Endometrium (tissue), 2 donors: ENCODE results near the gene SAMD3.
"Not testable (repeated sequence)": the region's sequence is repeated elsewhere in the genome, so short reads cannot be mapped to it uniquely, and the experiment has no call there.

Experiments
- FAIRE-seq: peaks from 2 replicates; lab custom pipeline; 2012; peaks lifted over from hg19 to GRCh38; lab: Jason Lieb, UNC
- donor health status: control.
- donor health status: control.

Gene SAMD3, protein sequence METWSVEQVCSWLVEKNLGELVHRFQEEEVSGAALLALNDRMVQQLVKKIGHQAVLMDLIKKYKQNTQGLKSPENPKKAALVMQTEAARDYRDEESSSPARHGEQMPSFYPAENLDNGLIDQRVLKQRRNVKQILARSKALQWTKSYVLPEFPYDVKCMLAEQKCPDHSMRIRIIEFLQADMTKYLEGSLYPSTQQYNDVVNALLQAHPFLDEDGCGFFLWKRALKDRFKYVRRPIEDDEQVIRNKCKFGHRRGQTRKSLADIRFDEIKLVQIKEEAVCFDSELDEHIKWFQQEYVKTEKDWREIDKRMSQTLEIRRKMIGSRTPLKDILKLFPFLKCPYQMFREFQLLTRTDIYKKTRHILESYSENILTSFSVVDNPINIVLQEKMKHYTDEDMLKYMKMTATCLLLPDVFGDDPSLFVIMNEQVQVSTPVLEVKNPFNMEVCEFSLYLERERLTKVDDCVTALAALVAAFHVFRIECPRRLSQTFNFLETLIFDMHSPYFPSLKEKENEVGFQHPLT

DNA sequence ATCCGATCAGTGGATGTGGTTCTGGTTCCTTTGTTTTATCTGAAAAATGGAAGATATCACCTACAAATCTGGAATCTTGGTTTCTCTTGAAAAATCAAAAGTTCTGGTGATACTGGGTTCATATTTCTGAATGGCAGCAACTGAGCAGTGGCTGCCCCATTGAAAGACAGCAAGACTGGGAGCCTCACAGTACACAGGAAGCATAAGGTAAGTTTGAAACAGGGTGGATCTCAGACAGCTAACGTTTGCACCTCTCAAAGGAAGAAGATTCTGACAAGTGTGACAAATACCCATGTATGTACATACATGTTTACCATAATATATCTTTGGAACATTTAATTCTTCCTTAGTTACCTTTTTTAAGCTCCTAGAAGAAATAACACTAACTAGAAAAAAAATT is at the start of gene SAMD3:
Gene SAMD3 (minus strand): TSS at position 177 of the 400 bp plus-strand sequence. CDS start 7,678 bp downstream, outside the sequence.
- no peak for FAIRE-seq

DNA sequence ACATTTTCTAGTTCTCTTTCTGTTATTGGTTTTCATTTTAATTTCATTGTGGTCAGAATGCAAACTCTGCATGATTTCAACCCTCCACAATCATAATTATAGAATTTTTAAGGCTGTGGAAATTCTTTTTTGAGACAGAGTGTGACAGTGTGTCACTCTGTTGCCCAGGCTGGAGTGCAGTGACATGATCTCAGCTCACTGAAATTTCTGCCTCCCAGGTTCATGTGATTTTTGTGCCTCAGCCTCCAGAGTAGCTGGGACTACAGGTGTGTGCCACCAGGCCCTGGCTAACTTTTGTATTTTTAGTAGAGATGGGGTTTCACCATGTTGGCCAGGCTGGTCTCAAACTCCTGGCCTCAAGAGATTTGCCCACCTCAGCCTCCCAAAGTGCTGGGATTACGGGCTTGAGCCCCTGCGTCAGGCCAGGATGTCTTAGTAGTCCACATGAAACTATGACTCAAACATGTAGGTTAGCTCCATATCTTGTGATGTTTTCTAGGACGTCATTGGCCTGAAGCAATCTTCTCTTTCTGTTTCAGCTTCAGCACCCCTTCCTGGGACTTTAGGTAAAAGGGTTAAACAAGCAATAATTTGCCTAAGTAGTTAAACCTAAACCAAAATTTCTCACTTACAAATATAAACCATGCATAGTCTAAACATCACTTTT is 47.4 kb upstream of the SAMD3 start:
- no peak for FAIRE-seq

GRCh38 chr6:130265553-130265952 is 42.8 kb upstream of the SAMD3 start:
- FAIRE-seq, result not testable (repeated sequence)

GRCh38 chr6:130262008-130262407 is 39.3 kb upstream of the SAMD3 start:
- peak; percentile 26 for FAIRE-seq

- not testable (repeated sequence) for FAIRE-seq
Observed at GRCh38 chr6:130261558-130261957, 38.8 kb upstream of the SAMD3 start.

GRCh38 chr6:130260614-130261241 is 38.0 kb upstream of the SAMD3 start:
- FAIRE-seq, result not testable (repeated sequence)

- not testable (repeated sequence) for FAIRE-seq
Observed at GRCh38 chr6:130260050-130260462, 37.3 kb upstream of the SAMD3 start.

GRCh38 chr6:130259557-130259956 is 36.8 kb upstream of the SAMD3 start:
- no peak for FAIRE-seq

- no peak for FAIRE-seq
Observed at GRCh38 chr6:130259140-130259539, 36.4 kb upstream of the SAMD3 start.

DNA sequence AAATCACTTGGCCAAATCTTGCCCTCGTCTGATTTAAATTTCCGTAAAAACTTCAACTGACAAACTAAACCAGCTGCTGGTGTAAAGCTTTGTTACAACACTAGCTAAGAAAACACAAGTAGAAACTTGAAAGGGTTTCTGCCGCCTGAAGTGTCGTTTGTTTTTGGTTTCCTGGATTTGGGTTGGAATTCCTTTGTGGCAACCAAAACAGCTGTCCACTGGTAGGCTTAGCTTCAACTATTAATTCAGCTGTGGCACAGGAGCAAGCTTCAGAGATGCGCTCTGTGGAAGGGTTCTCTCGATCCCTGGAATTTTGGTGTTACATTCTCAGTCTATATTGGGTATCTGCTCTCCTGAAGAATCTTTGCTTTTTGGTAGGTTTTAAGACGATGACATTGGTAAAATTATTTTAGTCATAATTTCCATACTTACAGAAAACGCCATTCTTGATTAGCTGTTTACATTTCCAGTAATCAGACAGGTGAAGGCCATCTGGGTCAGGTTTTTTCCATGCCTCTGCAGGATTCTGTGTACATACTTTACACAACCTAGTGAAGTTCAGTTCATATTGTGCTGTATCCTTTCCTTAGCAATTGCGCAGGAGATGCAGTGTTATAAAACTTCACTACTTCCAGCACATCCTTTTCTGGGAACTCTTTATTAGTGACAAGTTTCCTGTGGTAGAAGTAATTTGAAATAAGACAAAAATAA is 29.9 kb upstream of the SAMD3 start:
- FAIRE-seq, result no peak

DNA sequence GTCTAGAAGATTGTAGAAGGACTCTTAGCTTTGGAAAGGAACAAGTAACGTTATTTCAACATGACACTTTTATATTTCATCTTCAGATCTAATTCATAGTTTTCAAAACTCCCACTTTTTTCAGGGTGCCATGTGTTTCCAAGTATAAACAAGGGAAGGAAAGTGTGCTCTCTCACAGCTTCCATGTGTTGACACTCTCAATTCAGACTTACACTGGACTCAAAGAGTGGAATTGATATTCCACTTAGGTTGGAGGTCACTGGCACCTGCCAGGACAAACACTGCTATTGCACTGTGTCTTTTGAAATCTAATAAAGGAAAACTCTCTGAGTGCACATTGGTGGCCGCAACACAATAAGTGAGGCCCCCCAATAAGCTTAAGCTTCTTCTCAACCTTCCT is 22.5 kb upstream of the SAMD3 start:
- no peak for FAIRE-seq

DNA sequence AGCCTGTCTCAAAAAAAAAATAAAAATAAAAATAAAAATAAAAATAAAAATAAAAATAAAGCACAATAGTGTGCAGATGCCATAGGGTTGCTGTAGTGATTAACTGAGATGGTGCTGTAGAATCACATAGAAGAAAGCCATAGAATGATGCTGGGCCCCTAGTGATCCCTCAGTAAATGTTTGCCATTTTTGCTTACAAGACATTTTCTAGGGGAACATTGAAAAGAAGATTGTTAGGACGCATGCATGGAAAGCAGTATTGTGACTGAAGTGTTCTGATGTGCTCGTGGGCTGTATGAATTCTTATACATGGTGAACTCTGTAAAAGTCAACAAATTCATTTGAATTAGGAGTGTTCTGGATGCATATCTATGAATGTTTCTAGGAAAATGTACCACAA is 22.0 kb upstream of the SAMD3 start:
- FAIRE-seq, result no peak

- no peak for FAIRE-seq
Observed at GRCh38 chr6:130240232-130240631, 17.5 kb upstream of the SAMD3 start.

- FAIRE-seq, result no peak
Observed at GRCh38 chr6:130239755-130240154, 17.0 kb upstream of the SAMD3 start.

GRCh38 chr6:130233330-130233729 is 10.6 kb upstream of the SAMD3 start:
- no peak for FAIRE-seq

GRCh38 chr6:130230531-130230930 is 7.8 kb upstream of the SAMD3 start:
- FAIRE-seq, result not testable (repeated sequence)

GRCh38 chr6:130229645-130230044 is 6.9 kb upstream of the SAMD3 start:
- FAIRE-seq, result no peak

DNA sequence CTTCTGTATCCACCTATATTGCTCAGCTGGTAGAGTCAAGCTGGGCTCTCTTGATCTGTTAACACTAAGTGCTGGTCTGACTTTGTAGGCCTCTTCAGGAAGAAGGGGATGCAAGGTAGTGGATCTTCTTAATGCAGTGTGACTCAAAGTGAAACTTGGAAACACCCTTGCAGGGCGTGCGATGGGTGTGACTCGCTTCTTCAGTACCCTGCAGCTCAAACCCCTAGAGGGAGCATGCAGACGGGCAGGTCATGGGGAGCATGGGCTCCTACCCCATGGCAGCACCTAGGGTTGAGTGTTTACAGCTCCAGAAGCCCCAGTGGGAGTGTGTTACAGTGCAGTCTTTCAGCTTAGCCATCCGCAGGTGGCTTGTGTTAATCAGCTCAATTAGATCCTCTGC is 757 bp upstream of the SAMD3 start:
- no peak for FAIRE-seq

GRCh38 chr6:130218134-130218533 is 4.6 kb downstream of the SAMD3 start:
- FAIRE-seq, result no peak

DNA sequence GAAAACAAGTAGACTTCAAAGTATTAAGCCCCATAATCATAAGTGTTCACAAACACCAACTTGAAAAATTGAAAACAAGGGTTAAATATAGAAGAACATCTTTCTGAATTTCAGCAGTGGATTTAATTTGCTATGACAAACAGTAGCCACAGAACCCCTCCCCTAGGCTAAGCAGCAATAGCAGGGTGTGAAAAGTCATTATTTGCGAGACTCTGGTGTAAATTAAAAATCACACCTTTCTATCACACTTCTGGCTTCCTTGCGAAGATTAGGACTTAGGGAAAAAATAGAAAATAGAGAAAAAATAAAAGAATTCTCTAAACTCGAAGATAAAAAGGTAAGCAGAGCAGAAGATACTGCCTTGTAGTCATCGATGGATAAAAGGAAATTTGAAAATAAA is 6.1 kb downstream of the SAMD3 start:
- FAIRE-seq, result no peak

- no peak for FAIRE-seq
Observed at GRCh38 chr6:130215526-130215925, 7.2 kb downstream of the SAMD3 start.

- FAIRE-seq, result no peak
Observed at GRCh38 chr6:130212215-130212874, 10.4 kb downstream of the SAMD3 start.
